Transverse colon (tissue), 4 donors: ENCODE measurements around the gene ODAM. TPM values are rescaled to one million over a fixed set of nuclear protein-coding genes. Genes with fewer than 3 reads are reported as not detected.

ENCODE experiments used
- DNase-seq: peaks from one replicate; pipeline ENCODE4 v3.0.0-alpha.2; 2019
- H3K27ac ChIP-seq, 4 donors: fragments of 200-600 bp; sonication (generic); 2 replicates each; pipeline ENCODE4 v1.5.1; 2016 to 2018; ENCODE audit warnings: inconsistent platforms in 4 of 4
- H3K27me3 ChIP-seq: fragments of 200-600 bp; sonication (generic); 2 replicates; pipeline ENCODE4 v1.5.1; 2017; ENCODE audit warnings: inconsistent platforms
- H3K36me3 ChIP-seq, 4 donors: fragments of 200-600 bp; sonication (generic); 2 replicates each; pipeline ENCODE4 v1.5.1; 2017 to 2019; ENCODE audit warnings: inconsistent platforms in 4 of 4
- H3K4me1 ChIP-seq, 4 donors: fragments of 200-600 bp; sonication (generic); 2 replicates each; pipeline ENCODE4 v1.5.1; 2017 to 2020; ENCODE audit warnings: inconsistent platforms in 4 of 4
- H3K4me3 ChIP-seq, 4 donors: fragments of 200-600 bp; sonication (generic); 1 replicate in 1 of 4; 2 replicates in 3 of 4; pipeline versions ENCODE4 v1.5.1 to v1.6.1; 2017 to 2019; ENCODE audit warnings: inconsistent platforms in 4 of 4
- H3K9me3 ChIP-seq, 2 donors: fragments of 200-600 bp; sonication (generic); 2 replicates each; pipeline ENCODE4 v1.5.1; 2017 to 2019; ENCODE audit warnings: inconsistent platforms in 2 of 2
- CTCF ChIP-seq, 5 experiments: fragments of 200-600 bp in 3 of 5; fragments of 450-650 bp in 2 of 5; sonication (generic) in 3 of 5; IDR thresholded peaks; 1 replicate in 2 of 5; 2 replicates in 3 of 5; pipeline ENCODE4 v1.5.1; 2016 to 2017; ENCODE audit warnings: antibody characterized with exemption in 5 of 5, inconsistent platforms in 3 of 5, mild to moderate bottlenecking in 2 of 5, moderate library complexity in 1 of 5
- EP300 ChIP-seq: sonication (generic); formaldehyde crosslinking; IDR thresholded peaks from one replicate; pipeline ENCODE4 v1.6.1; 2017; ENCODE audit warnings: antibody characterized with exemption, low read depth
- POLR2A ChIP-seq: fragments of 450-650 bp; IDR thresholded peaks from one replicate; pipeline ENCODE4 v1.6.1; 2016; ENCODE audit warnings: antibody characterized with exemption, mild to moderate bottlenecking, moderate library complexity
- POLR2AphosphoS5 ChIP-seq, 3 donors: sonication (generic); formaldehyde crosslinking; IDR thresholded peaks; one replicate each; pipeline ENCODE4 v1.6.1; 2016; ENCODE audit warnings: antibody characterized with exemption in 3 of 3
- WGBS, 2 donors: methylation state at CpG; one replicate each; pipeline ENCODE4 v1.1.5; 2018; ENCODE audit warnings: low coverage in 1 of 2; 5-methylcytosine and 5-hydroxymethylcytosine counted together
- in situ Hi-C, 4 donors: fragments of 200-750 bp; cut with MboI; loops; one replicate each; pipeline versions ENCODE4 v1.15.0 to v1.15.1; 2017; ENCODE audit warnings: low sequenced_read_pairs in 3 of 4, low pct_ligation_motif_present in 1 of 4, low pct_unique_long_range_greater_than_20kb in 1 of 4
- intact Hi-C: fragments of 100-400 bp; cut with DNase I; formaldehyde crosslinking; loops from one replicate; pipeline ENCODE4 v1.15.1; 2023; ENCODE audit warnings: low total_unique reads
- total RNA-seq, 4 donors: library from RNA; depleted of rRNA; stranded (reverse); fragments of >200 nt; gene quantifications; one replicate each; pipeline ENCODE4 v1.1.0, GENCODE V29; 2016

Gene ODAM
- total RNA-seq: 1 to 10 TPM in 1 of 4 donors, under 1 TPM in 1, not detected in 2; 0.79 to 1.1 TPM

- in situ Hi-C loops: loop anchor here in 3 of 4 donors (25.0 kb wide), 2 partner anchors 283 to 508 kb away; no protein-coding TSS in a partner anchor
- no peak for DNase-seq
Observed at GRCh38 chr4:70195425-70195824, at the start of gene ODAM. TSS of gene ODAM (plus strand) at chr4:70195725. CDS start at chr4:70196544, 819 bp downstream.

GRCh38 chr4:70151271-70151670 is 44.3 kb upstream of the ODAM start:
- no peak for DNase-seq
- Histone ChIP-seq H3K9me3 (no peaks in the 10 kb centered on the region), H3K4me1 (no peaks in the 10 kb centered on the region), H3K27me3 (no peaks in the 10 kb centered on the region), H3K36me3 (no peaks in the 10 kb centered on the region), H3K27ac (no peak overlapping the region), H3K4me3 (no peak overlapping the region)
- in situ Hi-C loops (no loop called here), intact Hi-C loops (no loop called here)
- TF ChIP-seq EP300 (no peak), CTCF (IDR thresholded peaks at IDR 0.05) (no peak), POLR2AphosphoS5 (IDR thresholded peaks at IDR 0.05) (no peak), POLR2A (no peak)
- 59 to 62% methylated on average over 3 of the region's 3 CpGs for WGBS, 2 donors

More at GRCh38 chr4:70195425-70195824, at the start of gene ODAM:
- H3K36me3 ChIP-seq: no peaks in the 10 kb centered on the region
- H3K27me3 ChIP-seq: no peaks in the 10 kb centered on the region
- H3K9me3 ChIP-seq: no peaks in the 10 kb centered on the region
- intact Hi-C loops: no loop called here
- no peaks in the 10 kb centered on the region for H3K4me1 ChIP-seq
- TF ChIP-seq POLR2AphosphoS5 (IDR thresholded peaks at IDR 0.05): no peak
- H3K27ac ChIP-seq: no peak within 1 kb of the TSS
- H3K4me3 ChIP-seq: no peak within 1 kb of the TSS
- 80 to 88% methylated on average over 1 of the region's 1 CpG for WGBS, 2 donors

GRCh38 chr4:70152088-70152487 is 43.4 kb upstream of the ODAM start:
- intact Hi-C loops (no loop called here), in situ Hi-C loops (no loop called here)
- 67 to 82% methylated on average over 1 to 2 of the region's 2 CpGs for WGBS, 2 donors
- no peaks in the 10 kb centered on the region for H3K36me3 ChIP-seq
- H3K27me3 ChIP-seq: no peaks in the 10 kb centered on the region
- H3K27ac ChIP-seq: no peak overlapping the region
- TF ChIP-seq EP300: no peak
- no peak for TF ChIP-seq POLR2AphosphoS5 (IDR thresholded peaks at IDR 0.05)
- no peak for TF ChIP-seq POLR2A
- TF ChIP-seq CTCF (IDR thresholded peaks at IDR 0.05): no peak
- no peaks in the 10 kb centered on the region for H3K4me1 ChIP-seq
- no peak for DNase-seq
- H3K4me3 ChIP-seq: no peak overlapping the region
- H3K9me3 ChIP-seq: no peaks in the 10 kb centered on the region

GRCh38 chr4:70153937-70154336 is 41.6 kb upstream of the ODAM start, which contains the start of gene PRR27:
TSS of gene PRR27 (plus strand) at chr4:70154237. CDS start at chr4:70154376, 139 bp downstream.
- in situ Hi-C loops: no loop called here
- Histone ChIP-seq H3K4me1 (no peaks in the 10 kb centered on the region), H3K4me3 (no peak within 1 kb of the TSS), H3K9me3 (no peaks in the 10 kb centered on the region), H3K27me3 (no peaks in the 10 kb centered on the region), H3K27ac (no peak within 1 kb of the TSS), H3K36me3 (no peaks in the 10 kb centered on the region)
- 85 to 88% methylated on average over 3 of the region's 3 CpGs for WGBS, 2 donors
- TF ChIP-seq EP300 (no peak), CTCF (IDR thresholded peaks at IDR 0.05) (no peak), POLR2AphosphoS5 (IDR thresholded peaks at IDR 0.05) (no peak)
- intact Hi-C loops: no loop called here
- no peak for DNase-seq

- in situ Hi-C loops: no loop called here
- TF ChIP-seq POLR2A: no peak
- 33 to 38% methylated on average over 1 to 2 of the region's 2 CpGs for WGBS, 2 donors
- Histone ChIP-seq H3K36me3 (no peaks in the 10 kb centered on the region), H3K27ac (no peak overlapping the region), H3K4me3 (no peak overlapping the region), H3K4me1 (no peaks in the 10 kb centered on the region), H3K9me3 (no peaks in the 10 kb centered on the region), H3K27me3 (no peaks in the 10 kb centered on the region)
- intact Hi-C loops: no loop called here
- no peak for DNase-seq
Observed at GRCh38 chr4:70158576-70158975, 36.9 kb upstream of the ODAM start.
